ENCODE results near the gene GRIK4.
"Not testable (repeated sequence)": the region's sequence is repeated elsewhere in the genome, so short reads cannot be mapped to it uniquely, and the experiment has no call there.

GRIK4 gene

GRCh38 chr11:120746376-120746775 is 234.8 kb downstream of the GRIK4 start:
- DNase-seq (ENCODE audit: low spot score): no peak

GRCh38 chr11:120746836-120747609 is 235.5 kb downstream of the GRIK4 start:
- DNase-seq (ENCODE audit: low spot score): no peak

- DNase-seq (ENCODE audit: low spot score): no peak
Measured at GRCh38 chr11:120747850-120748814, 236.6 kb downstream of the GRIK4 start.

- DNase-seq (ENCODE audit: low spot score): peak; percentile 3
Measured at GRCh38 chr11:120749395-120749794, 237.8 kb downstream of the GRIK4 start.

GRCh38 chr11:120750647-120751549 is 239.3 kb downstream of the GRIK4 start:
- peak; percentile 3 for DNase-seq (ENCODE audit: low spot score)

GRCh38 chr11:120751550-120751949 is 240.0 kb downstream of the GRIK4 start:
- DNase-seq (ENCODE audit: low spot score): peak; percentile 5

- peak; percentile 6 for DNase-seq (ENCODE audit: low spot score)
Measured at GRCh38 chr11:120752668-120753067, 241.1 kb downstream of the GRIK4 start.

GRCh38 chr11:120756931-120757330 is 245.4 kb downstream of the GRIK4 start:
- DNase-seq (ENCODE audit: low spot score): no peak

GRCh38 chr11:120759046-120759445 is 247.5 kb downstream of the GRIK4 start:
- no peak for DNase-seq (ENCODE audit: low spot score)

- DNase-seq (ENCODE audit: low spot score): not testable (repeated sequence)
Measured at GRCh38 chr11:120765710-120766109, 254.2 kb downstream of the GRIK4 start.

- no peak for DNase-seq (ENCODE audit: low spot score)
Measured at GRCh38 chr11:120766318-120766717, 254.8 kb downstream of the GRIK4 start.

- DNase-seq (ENCODE audit: low spot score): no peak
Measured at GRCh38 chr11:120768949-120769348, 257.4 kb downstream of the GRIK4 start.

- no peak for DNase-seq (ENCODE audit: low spot score)
Measured at GRCh38 chr11:120769906-120770305, 258.4 kb downstream of the GRIK4 start.

GRCh38 chr11:120771551-120772060 is 260.1 kb downstream of the GRIK4 start:
- no peak for DNase-seq (ENCODE audit: low spot score)

GRCh38 chr11:120773501-120774031 is 262.0 kb downstream of the GRIK4 start:
- no peak for DNase-seq (ENCODE audit: low spot score)

GRCh38 chr11:120774591-120775386 is 263.2 kb downstream of the GRIK4 start:
- no peak for DNase-seq (ENCODE audit: low spot score)

GRCh38 chr11:120775986-120776951 is 264.7 kb downstream of the GRIK4 start:
- DNase-seq (ENCODE audit: low spot score): no peak

GRCh38 chr11:120778685-120779490 is 267.3 kb downstream of the GRIK4 start:
- no peak for DNase-seq (ENCODE audit: low spot score)

All from AG20443 (cell line).